Measurements from ENCODE around the gene TFF2. TPM values are rescaled to one million over a fixed set of nuclear protein-coding genes. Genes with fewer than 3 reads are reported as not detected.

The TFF2 gene
- total RNA-seq, 3 donors from 2014 or later (not counting 1 experiment from before 2014, with no cell fraction given) = not detected

- H3K9me3 Mint-ChIP-seq = no peaks in the 10 kb centered on the region
- 88% methylated on average over 30 of the region's 30 CpGs for WGBS (ENCODE audit: insufficient coverage)
- no peaks in the 10 kb centered on the region for H3K36me3 ChIP-seq (ENCODE audit: control insufficient read depth, insufficient read depth, low read length)
- no peaks in the 10 kb centered on the region for H3K27me3 ChIP-seq (ENCODE audit: control insufficient read depth, insufficient read depth, low read length)
- H3K27ac ChIP-seq (ENCODE audit: low read length) = no peak overlapping the region
- no peaks in the 10 kb centered on the region for H3K9me3 ChIP-seq (ENCODE audit: control insufficient read depth, insufficient read depth, low read length)
- H3K4me1 ChIP-seq (ENCODE audit: control insufficient read depth, insufficient read depth, low read length) = no peaks in the 10 kb centered on the region
- H3K4me3 Mint-ChIP-seq = no peak overlapping the region
- peaks cover 4 to 12% of the 10 kb centered on the region in 2 donors for H3K27me3 Mint-ChIP-seq (ENCODE audit: low read depth in 2 of 2)
- DNase-seq (no peak), ATAC-seq (no peak)
- no peak for TF ChIP-seq CTCF (IDR thresholded peaks at IDR 0.05)
- no peaks in the 10 kb centered on the region for H3K36me3 Mint-ChIP-seq
- intact Hi-C loops (cut with micrococcal nuclease) = no loop called here
- H3K27ac Mint-ChIP-seq = no peak overlapping the region
- no peak overlapping the region for H3K4me3 ChIP-seq (ENCODE audit: low read length)
- H3K4me1 Mint-ChIP-seq = no peaks in the 10 kb centered on the region
Observed at GRCh38 chr21:42347601-42348327, 3.0 kb downstream of the TFF2 start.

- H3K27me3 ChIP-seq (ENCODE audit: control insufficient read depth, insufficient read depth, low read length) = no peaks in the 10 kb centered on the region
- Mint-ChIP-seq H3K27ac (no peak overlapping the region), H3K27me3 (ENCODE audit: low read depth in 2 of 2) (peaks cover 0 to 6% of the 10 kb centered on the region in 2 donors), H3K4me3 (no peak overlapping the region), H3K36me3 (no peaks in the 10 kb centered on the region), H3K9me3 (no peaks in the 10 kb centered on the region), H3K4me1 (no peaks in the 10 kb centered on the region)
- no peaks in the 10 kb centered on the region for H3K9me3 ChIP-seq (ENCODE audit: control insufficient read depth, insufficient read depth, low read length)
- ATAC-seq = no peak
- no peak overlapping the region for H3K4me3 ChIP-seq (ENCODE audit: low read length)
- TF ChIP-seq CTCF (IDR thresholded peaks at IDR 0.05) = no peak
- intact Hi-C loops (cut with micrococcal nuclease) = no loop called here
- no peaks in the 10 kb centered on the region for H3K36me3 ChIP-seq (ENCODE audit: control insufficient read depth, insufficient read depth, low read length)
- no peak for DNase-seq
- H3K27ac ChIP-seq (ENCODE audit: low read length) = no peak overlapping the region
- WGBS (ENCODE audit: insufficient coverage) = 92% methylated on average over 30 of the region's 30 CpGs
- no peaks in the 10 kb centered on the region for H3K4me1 ChIP-seq (ENCODE audit: control insufficient read depth, insufficient read depth, low read length)
Observed at GRCh38 chr21:42346866-42347600, 3.8 kb downstream of the TFF2 start.

- H3K27me3 ChIP-seq (ENCODE audit: control insufficient read depth, insufficient read depth, low read length) = no peaks in the 10 kb centered on the region
- no peak overlapping the region for H3K4me3 ChIP-seq (ENCODE audit: low read length)
- no peak overlapping the region for H3K27ac Mint-ChIP-seq
- peaks cover 0 to 6% of the 10 kb centered on the region in 2 donors for H3K27me3 Mint-ChIP-seq (ENCODE audit: low read depth in 2 of 2)
- DNase-seq (no peak), ATAC-seq (no peak)
- no peaks in the 10 kb centered on the region for H3K4me1 Mint-ChIP-seq
- 90% methylated on average over 9 of the region's 9 CpGs for WGBS (ENCODE audit: insufficient coverage)
- H3K27ac ChIP-seq (ENCODE audit: low read length) = no peak overlapping the region
- no peaks in the 10 kb centered on the region for H3K36me3 Mint-ChIP-seq
- H3K36me3 ChIP-seq (ENCODE audit: control insufficient read depth, insufficient read depth, low read length) = no peaks in the 10 kb centered on the region
- H3K4me3 Mint-ChIP-seq = no peak overlapping the region
- H3K9me3 ChIP-seq (ENCODE audit: control insufficient read depth, insufficient read depth, low read length) = no peaks in the 10 kb centered on the region
- no peak for TF ChIP-seq CTCF (IDR thresholded peaks at IDR 0.05)
- no peaks in the 10 kb centered on the region for H3K9me3 Mint-ChIP-seq
- H3K4me1 ChIP-seq (ENCODE audit: control insufficient read depth, insufficient read depth, low read length) = no peaks in the 10 kb centered on the region
- intact Hi-C loops (cut with micrococcal nuclease) = no loop called here
Observed at GRCh38 chr21:42346441-42346840, 4.4 kb downstream of the TFF2 start.

Data from natural killer cell (primary cell).